A549 (cell line): Measurements from ENCODE around the gene MRPS18A.

Experiments
- MAFK ChIP-seq: fragments of 450-650 bp; IDR thresholded peaks from 2 replicates; pipeline ENCODE4 v1.6.1; 2014; ENCODE audit not compliant: partially characterized antibody
- MAZ ChIP-seq: fragments of 150-350 bp; IDR thresholded peaks from 2 replicates; pipeline ENCODE4 v1.6.1; 2014; ENCODE audit warnings: antibody characterized with exemption, low read depth, low read length, borderline replicate concordance
- NR3C1 ChIP-seq: fragments of >200 bp; sonication (Bioruptor Twin); formaldehyde crosslinking; IDR thresholded peaks from 3 replicates; pipeline ENCODE4 v1.6.1; 2017
- POLR2AphosphoS2 ChIP-seq: conservative IDR thresholded peaks from 2 replicates; pipeline ENCODE4 v1.6.1; 2012; ENCODE audit warnings: low read length, improper control_type of control experiment, inconsistent platforms
- TF ChIP-seq, protein P1 (sequence below): fragments of >200 bp; sonication (Bioruptor Twin); formaldehyde crosslinking; IDR thresholded peaks from 3 replicates; pipeline ENCODE4 v1.5.1; 2016

DNA sequence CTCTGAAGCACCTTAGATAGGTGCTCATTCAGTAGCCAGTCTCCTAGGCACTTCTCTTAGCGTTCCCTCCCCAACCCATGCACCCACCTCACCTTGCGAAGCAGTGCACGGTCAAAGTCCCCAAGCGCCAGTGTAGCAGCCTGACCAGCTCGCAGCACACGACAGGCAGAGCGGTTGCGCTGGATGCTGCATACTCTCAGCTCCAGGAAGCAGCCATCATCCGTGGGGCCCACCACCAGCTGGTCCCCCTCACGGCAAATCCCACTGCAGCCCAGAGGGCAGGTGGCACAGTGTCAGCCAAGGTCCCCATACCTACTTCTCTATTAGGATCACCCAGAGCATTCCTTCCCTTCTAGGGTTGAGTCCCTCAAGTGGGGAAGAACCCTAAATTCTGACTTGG is 65.0 kb downstream of the MRPS18A start:
- TF ChIP-seq POLR2AphosphoS2: no peak
- TF ChIP-seq MAFK: no peak
- no peak for TF ChIP-seq MAZ
- TF ChIP-seq, protein P1, sequence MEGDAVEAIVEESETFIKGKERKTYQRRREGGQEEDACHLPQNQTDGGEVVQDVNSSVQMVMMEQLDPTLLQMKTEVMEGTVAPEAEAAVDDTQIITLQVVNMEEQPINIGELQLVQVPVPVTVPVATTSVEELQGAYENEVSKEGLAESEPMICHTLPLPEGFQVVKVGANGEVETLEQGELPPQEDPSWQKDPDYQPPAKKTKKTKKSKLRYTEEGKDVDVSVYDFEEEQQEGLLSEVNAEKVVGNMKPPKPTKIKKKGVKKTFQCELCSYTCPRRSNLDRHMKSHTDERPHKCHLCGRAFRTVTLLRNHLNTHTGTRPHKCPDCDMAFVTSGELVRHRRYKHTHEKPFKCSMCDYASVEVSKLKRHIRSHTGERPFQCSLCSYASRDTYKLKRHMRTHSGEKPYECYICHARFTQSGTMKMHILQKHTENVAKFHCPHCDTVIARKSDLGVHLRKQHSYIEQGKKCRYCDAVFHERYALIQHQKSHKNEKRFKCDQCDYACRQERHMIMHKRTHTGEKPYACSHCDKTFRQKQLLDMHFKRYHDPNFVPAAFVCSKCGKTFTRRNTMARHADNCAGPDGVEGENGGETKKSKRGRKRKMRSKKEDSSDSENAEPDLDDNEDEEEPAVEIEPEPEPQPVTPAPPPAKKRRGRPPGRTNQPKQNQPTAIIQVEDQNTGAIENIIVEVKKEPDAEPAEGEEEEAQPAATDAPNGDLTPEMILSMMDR: no peak
- TF ChIP-seq NR3C1: no peak
